H9 (cell line): ENCODE data around the gene DCST1. TPM values are rescaled to one million over a fixed set of nuclear protein-coding genes. Genes with fewer than 3 reads are reported as not detected.

Experiments used
- DNase-seq: peaks from one replicate; pipeline ENCODE4 v3.0.0-alpha.2; 2017
- H2AFZ ChIP-seq: one replicate; pipeline ENCODE4 v1.6.1; 2013; ENCODE audit warnings: mild to moderate bottlenecking, low read length, control low read depth, moderate library complexity
- H2AK5ac ChIP-seq: 2 replicates; pipeline ENCODE4 v1.6.1; 2013; ENCODE audit warnings: low read length, control low read depth, mixed read lengths; ENCODE audit not compliant: insufficient read length
- H2BK120ac ChIP-seq: one replicate; pipeline ENCODE4 v1.6.1; 2013; ENCODE audit warnings: low read depth, mild to moderate bottlenecking, low read length, control low read depth, inconsistent platforms; ENCODE audit not compliant: poor library complexity, severe bottlenecking
- H2BK12ac ChIP-seq: 2 replicates; pipeline ENCODE4 v1.6.1; 2013; ENCODE audit warnings: low read length, control low read depth, mixed read lengths, low read depth; ENCODE audit not compliant: insufficient read length
- H2BK15ac ChIP-seq: 2 replicates; pipeline ENCODE4 v1.6.1; 2013; ENCODE audit warnings: low read depth, low read length, control low read depth
- H2BK20ac ChIP-seq: one replicate; pipeline ENCODE4 v1.6.1; 2013; ENCODE audit warnings: low read depth, mild to moderate bottlenecking, low read length, control low read depth, inconsistent platforms; ENCODE audit not compliant: poor library complexity, severe bottlenecking
- H2BK5ac ChIP-seq: 2 replicates; pipeline ENCODE4 v1.6.1; 2013; ENCODE audit warnings: low read length, control low read depth, mixed read lengths; ENCODE audit not compliant: insufficient read length
- H3K14ac ChIP-seq: 2 replicates; pipeline ENCODE4 v1.6.1; 2013; ENCODE audit warnings: low read length, control low read depth; ENCODE audit not compliant: insufficient read depth
- H3K18ac ChIP-seq: 2 replicates; pipeline ENCODE4 v1.6.1; 2013; ENCODE audit warnings: low read depth, mild to moderate bottlenecking, mixed read lengths, low read length, control low read depth; ENCODE audit not compliant: insufficient read length
- H3K23ac ChIP-seq: 2 replicates; pipeline ENCODE4 v1.6.1; 2013; ENCODE audit warnings: low read length, control low read depth, mixed read lengths, low read depth; ENCODE audit not compliant: insufficient read length
- H3K23me2 ChIP-seq: 2 replicates; pipeline ENCODE4 v1.6.1; 2013; ENCODE audit warnings: low read depth, mild to moderate bottlenecking, mixed read lengths, low read length, control low read depth; ENCODE audit not compliant: insufficient read length, poor library complexity, severe bottlenecking
- H3K27ac ChIP-seq: 2 replicates; pipeline ENCODE4 v1.5.1; 2013; ENCODE audit warnings: low read length, control low read depth, mixed read lengths, low read depth; ENCODE audit not compliant: insufficient read length
- H3K27me3 ChIP-seq: 2 replicates; pipeline ENCODE4 v1.6.1; 2013; ENCODE audit warnings: low read length, control low read depth, inconsistent platforms; ENCODE audit not compliant: insufficient read depth
- H3K4ac ChIP-seq: 2 replicates; pipeline ENCODE4 v1.6.1; 2013; ENCODE audit warnings: low read depth, mild to moderate bottlenecking, control low read depth, inconsistent platforms, low read length, moderate library complexity
- H3K4me1 ChIP-seq: 2 replicates; pipeline ENCODE4 v1.6.1; 2013; ENCODE audit warnings: low read length, control low read depth, inconsistent platforms; ENCODE audit not compliant: insufficient read depth
- H3K4me2 ChIP-seq: 2 replicates; pipeline ENCODE4 v1.6.1; 2013; ENCODE audit warnings: low read length, control low read depth, mixed read lengths; ENCODE audit not compliant: insufficient read length, insufficient read depth
- H3K56ac ChIP-seq: 2 replicates; pipeline ENCODE4 v1.6.1; 2013; ENCODE audit warnings: low read depth, mild to moderate bottlenecking, mixed read lengths, low read length, control low read depth; ENCODE audit not compliant: insufficient read length
- H3K79me1 ChIP-seq: 2 replicates; pipeline ENCODE4 v1.6.1; 2013; ENCODE audit warnings: low read depth, mild to moderate bottlenecking, moderate library complexity, low read length, control low read depth, inconsistent platforms; ENCODE audit not compliant: insufficient read depth, poor library complexity, severe bottlenecking
- H3K79me2 ChIP-seq: 2 replicates; pipeline ENCODE4 v1.6.1; 2013; ENCODE audit warnings: low read length, control low read depth, inconsistent platforms; ENCODE audit not compliant: insufficient read depth
- H3K9ac ChIP-seq: 2 replicates; pipeline ENCODE4 v1.6.1; 2013; ENCODE audit warnings: low read length, control low read depth, mixed read lengths; ENCODE audit not compliant: insufficient read length; ENCODE audit errors: extremely low read depth
- H3K9me3 ChIP-seq: one replicate; pipeline ENCODE4 v1.6.1; 2013; ENCODE audit warnings: low read depth, low read length, inconsistent platforms; ENCODE audit not compliant: control insufficient read depth
- H3T11ph ChIP-seq: one replicate; pipeline ENCODE4 v1.6.1; 2013; ENCODE audit warnings: mild to moderate bottlenecking, low read length, control low read depth, inconsistent platforms
- H4K20me1 ChIP-seq: one replicate; pipeline ENCODE4 v1.6.1; 2013; ENCODE audit not compliant: control insufficient read depth, insufficient read length, insufficient read depth
- H4K5ac ChIP-seq: 2 replicates; pipeline ENCODE4 v1.6.1; 2013; ENCODE audit warnings: low read depth, mild to moderate bottlenecking, mixed read lengths, low read length, control low read depth; ENCODE audit not compliant: insufficient read length
- H4K8ac ChIP-seq: replicated peaks from 2 replicates; pipeline ENCODE4 v1.6.1; 2013; ENCODE audit warnings: low read length, control low read depth, mixed read lengths, low read depth; ENCODE audit not compliant: insufficient read length
- H4K91ac ChIP-seq: 2 replicates; pipeline ENCODE4 v1.6.1; 2013; ENCODE audit warnings: low read depth, mild to moderate bottlenecking, moderate library complexity, mixed read lengths, low read length, control low read depth; ENCODE audit not compliant: insufficient read length
- H3K27ac Mint-ChIP-seq, 3 experiments: 2 replicates in 2 of 3; 3 replicates in 1 of 3; pipeline ENCODE4 v1.8.0; 2020 to 2021; ENCODE audit warnings: mixed read lengths in 3 of 3, mild to moderate bottlenecking in 1 of 3, moderate library complexity in 1 of 3
- H3K27me3 Mint-ChIP-seq: 2 replicates; pipeline ENCODE4 v1.8.0; 2021; ENCODE audit warnings: low read depth, mild to moderate bottlenecking, moderate library complexity, mixed read lengths
- H3K36me3 Mint-ChIP-seq, 3 experiments: 2 replicates in 2 of 3; 3 replicates in 1 of 3; pipeline ENCODE4 v1.8.0; 2020 to 2021; ENCODE audit warnings: low read depth in 3 of 3, mixed read lengths in 3 of 3; ENCODE audit not compliant: insufficient read depth in 1 of 3
- H3K4me1 Mint-ChIP-seq, 2 experiments: 2 replicates each; pipeline ENCODE4 v1.8.0; 2020; ENCODE audit warnings: mixed read lengths in 2 of 2
- H3K4me3 Mint-ChIP-seq, 2 experiments: 2 replicates in 1 of 2; 3 replicates in 1 of 2; pipeline ENCODE4 v1.8.0; 2020 to 2021; ENCODE audit warnings: mild to moderate bottlenecking in 2 of 2, mixed read lengths in 2 of 2, moderate library complexity in 1 of 2
- H3K9me3 Mint-ChIP-seq, 2 experiments: 2 replicates in 1 of 2; 3 replicates in 1 of 2; pipeline ENCODE4 v1.8.0; 2020; ENCODE audit warnings: mild to moderate bottlenecking in 2 of 2, mixed read lengths in 2 of 2, moderate library complexity in 1 of 2
- CTCF ChIP-seq: fragments of 200-600 bp; sonication (generic); conservative IDR thresholded peaks from 3 replicates; pipeline ENCODE4 v1.8.0; 2021; ENCODE audit warnings: antibody characterized with exemption, mild to moderate bottlenecking
- WGBS: extraction: QIAGEN DNeasy Blood & Tissue Kit; methylation state at CpG from one replicate; pipeline ENCODE4 v1.1.7; 2013; ENCODE audit warnings: missing lambda C conversion rate, low lambda C conversion rate, mixed read lengths; ENCODE audit not compliant: insufficient read length; ENCODE audit errors: extremely low coverage; 5-methylcytosine and 5-hydroxymethylcytosine counted together
- total RNA-seq: library from RNA; stranded (reverse); gene quantifications from 2 replicates; pipeline ENCODE4 v1.2.1, GENCODE V29; 2021

Gene DCST1
- total RNA-seq, 1 experiment from 2014 or later, result not detected

GRCh38 chr1:155019377-155020245, 14.0 kb upstream of the DCST1 start:
- no peak overlapping the region; the same call in 1 of the 2 replicates for H3K14ac ChIP-seq
- no peak overlapping the region for H3K27ac ChIP-seq
- H4K20me1 ChIP-seq, result no peaks in the 10 kb centered on the region

More at GRCh38 chr1:155019377-155020245, 14.0 kb upstream of the DCST1 start:
- H3K4me3 Mint-ChIP-seq, result no peak overlapping the region; a peak in 1 of 5 replicates
- H3K23me2 ChIP-seq, result no peaks in the 10 kb centered on the region
- H3K36me3 Mint-ChIP-seq, result peaks cover 4 to 24% (median 18%) of the 10 kb centered on the region in 3 experiments; a peak in 6 of 7 replicates
- no peak overlapping the region for H2BK20ac ChIP-seq
- H3K4me2 ChIP-seq, result no peak overlapping the region
- peaks cover 27 to 48% of the 10 kb centered on the region in 2 experiments for H3K4me1 Mint-ChIP-seq
- peaks cover 9% of the 10 kb centered on the region for H3K27me3 Mint-ChIP-seq
- H2BK120ac ChIP-seq, result no peak overlapping the region
- no peak for TF ChIP-seq CTCF
- no peaks in the 10 kb centered on the region for H3K9me3 Mint-ChIP-seq
- no peak overlapping the region for H4K91ac ChIP-seq
- no peak overlapping the region for H2AFZ ChIP-seq
- H3K79me1 ChIP-seq, result no peaks in the 10 kb centered on the region
- H3K4me1 ChIP-seq, result no peaks in the 10 kb centered on the region; the same call in 1 of the 2 replicates
- no peak overlapping the region for H3T11ph ChIP-seq
- H3K9me3 ChIP-seq, result no peaks in the 10 kb centered on the region
- H2BK12ac ChIP-seq, result no peak overlapping the region
- H3K27ac Mint-ChIP-seq, result peak overlapping the region in 2 of 3 experiments; percentile 5 to 44; a peak in 3 of 7 replicates
- no peak overlapping the region for H3K56ac ChIP-seq
- H4K8ac ChIP-seq, result no peak overlapping the region
- no peaks in the 10 kb centered on the region for H3K79me2 ChIP-seq
- H2BK15ac ChIP-seq, result no peak overlapping the region
- WGBS, result no CpG with 5 or more reads among the region's 11 CpGs
- H3K27me3 ChIP-seq, result no peaks in the 10 kb centered on the region
- H2BK5ac ChIP-seq, result no peak overlapping the region
- H3K9ac ChIP-seq, result no peak overlapping the region
- H3K18ac ChIP-seq, result no peak overlapping the region
- no peak overlapping the region for H3K4ac ChIP-seq
- H4K5ac ChIP-seq, result no peak overlapping the region
- H2AK5ac ChIP-seq, result no peak overlapping the region
- DNase-seq, result no peak
- H3K23ac ChIP-seq, result no peak overlapping the region
